ENCODE data around the gene RFX8.

The RFX8 gene

DNA sequence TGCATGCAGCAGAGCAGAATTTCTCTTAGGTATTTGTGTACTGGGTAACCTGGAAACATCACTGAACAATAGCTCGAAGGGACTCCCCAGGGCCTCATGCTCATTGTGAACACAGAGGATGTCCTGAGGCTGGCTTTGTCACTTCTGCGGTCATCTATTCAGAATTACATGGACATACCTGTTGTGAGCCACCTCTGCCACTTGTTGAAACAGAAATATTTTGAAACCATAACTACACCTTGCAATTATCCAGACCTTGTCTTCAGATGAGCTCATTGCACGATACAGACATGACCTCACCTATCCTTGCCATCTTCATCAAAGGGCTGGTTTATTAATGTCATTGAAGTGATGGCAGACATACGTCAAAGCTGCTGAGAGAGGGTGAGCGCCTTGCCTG lies 64.2 kb downstream of the RFX8 start:
- TF ChIP-seq, protein P1, sequence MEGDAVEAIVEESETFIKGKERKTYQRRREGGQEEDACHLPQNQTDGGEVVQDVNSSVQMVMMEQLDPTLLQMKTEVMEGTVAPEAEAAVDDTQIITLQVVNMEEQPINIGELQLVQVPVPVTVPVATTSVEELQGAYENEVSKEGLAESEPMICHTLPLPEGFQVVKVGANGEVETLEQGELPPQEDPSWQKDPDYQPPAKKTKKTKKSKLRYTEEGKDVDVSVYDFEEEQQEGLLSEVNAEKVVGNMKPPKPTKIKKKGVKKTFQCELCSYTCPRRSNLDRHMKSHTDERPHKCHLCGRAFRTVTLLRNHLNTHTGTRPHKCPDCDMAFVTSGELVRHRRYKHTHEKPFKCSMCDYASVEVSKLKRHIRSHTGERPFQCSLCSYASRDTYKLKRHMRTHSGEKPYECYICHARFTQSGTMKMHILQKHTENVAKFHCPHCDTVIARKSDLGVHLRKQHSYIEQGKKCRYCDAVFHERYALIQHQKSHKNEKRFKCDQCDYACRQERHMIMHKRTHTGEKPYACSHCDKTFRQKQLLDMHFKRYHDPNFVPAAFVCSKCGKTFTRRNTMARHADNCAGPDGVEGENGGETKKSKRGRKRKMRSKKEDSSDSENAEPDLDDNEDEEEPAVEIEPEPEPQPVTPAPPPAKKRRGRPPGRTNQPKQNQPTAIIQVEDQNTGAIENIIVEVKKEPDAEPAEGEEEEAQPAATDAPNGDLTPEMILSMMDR (IDR thresholded peaks at IDR 0.05; ENCODE audit: insufficient read depth, missing control alignments) = no peak
- FAIRE-seq (no peak), DNase-seq (ENCODE audit: insufficient read length, low spot score) (no peak)

DNA sequence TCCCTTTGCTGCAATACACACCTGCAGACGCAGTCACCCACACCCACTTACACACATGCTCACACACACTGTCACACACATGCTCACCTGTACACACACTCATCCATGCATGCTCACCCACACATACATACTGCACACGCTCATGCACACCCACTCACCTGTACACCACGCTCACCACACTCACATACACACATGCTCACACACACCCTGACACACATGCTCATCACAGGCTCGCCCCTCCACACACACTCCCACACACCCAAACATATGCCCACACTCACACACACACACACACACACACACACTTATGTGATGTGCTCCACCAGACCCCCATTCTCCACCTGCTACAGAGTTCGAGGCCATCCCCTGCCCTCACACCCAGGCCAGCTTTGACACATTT lies 64.8 kb downstream of the RFX8 start:
- DNase-seq (ENCODE audit: insufficient read length, low spot score) (no peak), FAIRE-seq (no peak)
- TF ChIP-seq, protein P1 (IDR thresholded peaks at IDR 0.05; ENCODE audit: insufficient read depth, missing control alignments) = no peak

DNA sequence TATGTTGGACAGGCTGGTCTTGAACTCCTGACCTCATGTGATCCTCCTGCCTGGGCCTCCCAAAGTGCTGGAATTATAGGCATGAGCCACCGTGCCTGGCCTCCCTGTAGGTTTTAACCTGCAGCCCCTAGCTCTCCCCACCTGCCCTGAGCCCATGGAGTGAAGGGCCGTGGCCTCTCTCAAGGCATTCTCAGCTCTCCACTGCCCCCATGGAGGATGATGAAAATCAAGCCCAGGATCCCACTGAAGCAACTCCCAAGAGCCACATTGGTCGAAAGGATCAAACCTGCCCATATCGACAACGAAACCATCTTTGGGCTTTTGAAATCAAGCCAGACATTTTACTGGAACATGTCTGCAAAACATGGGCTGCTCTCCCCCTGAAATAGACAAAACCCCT lies 65.2 kb downstream of the RFX8 start:
- no peak for FAIRE-seq
- TF ChIP-seq, protein P1 (IDR thresholded peaks at IDR 0.05; ENCODE audit: insufficient read depth, missing control alignments) = no peak
- no peak for DNase-seq (ENCODE audit: insufficient read length, low spot score)

DNA sequence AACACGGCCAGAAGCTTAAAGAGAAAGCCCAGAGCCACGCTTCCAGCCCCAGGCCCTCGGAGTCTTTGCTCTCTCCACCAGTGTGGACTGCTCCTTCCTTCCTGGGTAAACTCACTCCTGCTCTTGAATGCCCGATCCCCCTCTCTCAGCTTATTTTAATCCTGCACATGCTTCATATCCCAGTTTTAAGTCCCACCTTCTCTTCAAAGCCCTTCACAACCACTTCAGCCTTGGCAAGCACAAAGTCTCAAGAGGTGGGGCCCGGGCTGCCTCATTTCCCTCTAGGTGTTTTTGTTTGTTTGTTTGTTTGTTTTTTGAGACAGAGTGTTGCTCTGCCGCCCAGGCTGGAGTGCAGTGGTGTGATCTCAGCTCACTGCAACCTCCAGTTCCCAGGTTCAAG lies 66.0 kb downstream of the RFX8 start:
- no peak for DNase-seq (ENCODE audit: insufficient read length, low spot score)
- FAIRE-seq = no peak
- TF ChIP-seq, protein P1 (IDR thresholded peaks at IDR 0.05; ENCODE audit: insufficient read depth, missing control alignments) = no peak

DNA sequence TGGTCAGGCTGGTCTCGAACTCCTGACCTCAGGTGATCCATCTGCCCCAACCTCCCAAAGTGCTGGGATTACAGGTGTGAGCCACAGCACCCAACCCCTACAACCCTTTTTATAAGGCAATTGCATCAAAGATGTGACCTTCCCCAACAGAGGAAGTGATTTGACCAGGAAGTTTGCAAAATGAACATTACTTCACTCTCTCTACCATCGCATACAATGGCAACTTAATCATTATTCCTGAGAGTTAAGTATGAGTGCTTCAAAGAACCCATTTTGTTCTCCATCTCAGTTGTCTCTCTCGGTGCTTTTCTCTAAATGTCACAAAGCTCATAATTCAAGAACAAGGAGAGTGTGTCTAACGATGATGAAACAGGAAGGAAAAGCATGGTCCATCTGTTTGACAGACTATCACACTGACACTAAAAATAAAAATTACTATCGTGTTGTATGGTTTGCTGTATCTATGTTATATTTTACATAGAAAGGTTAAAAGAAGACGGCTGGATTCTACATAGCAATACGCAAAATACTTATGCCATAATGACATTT lies 69.5 kb downstream of the RFX8 start:
- DNase-seq (ENCODE audit: insufficient read length, low spot score) = no peak
- TF ChIP-seq, protein P1 (IDR thresholded peaks at IDR 0.05; ENCODE audit: insufficient read depth, missing control alignments) = no peak
- no peak for FAIRE-seq

DNA sequence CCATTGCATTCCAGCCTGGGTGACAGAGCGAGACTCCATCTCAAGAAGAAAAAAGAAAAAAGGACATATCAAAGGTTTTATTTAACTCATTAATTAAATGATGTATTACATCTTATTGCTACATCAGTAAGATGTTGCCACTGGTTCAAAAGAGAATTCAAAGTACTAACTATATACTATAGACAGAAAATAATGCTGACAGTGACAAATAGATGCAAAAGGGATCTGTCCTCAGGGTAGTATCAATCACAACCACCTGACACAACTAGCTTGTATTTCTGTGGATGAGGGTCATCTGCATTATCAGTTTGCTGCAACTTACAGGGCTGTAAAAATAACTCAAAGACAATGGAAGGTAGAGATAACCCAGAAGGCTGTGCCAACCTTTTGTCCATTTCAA lies 71.2 kb downstream of the RFX8 start:
- TF ChIP-seq, protein P1 (IDR thresholded peaks at IDR 0.05; ENCODE audit: insufficient read depth, missing control alignments) = no peak
- FAIRE-seq (no peak), DNase-seq (ENCODE audit: insufficient read length, low spot score) (no peak)

DNA sequence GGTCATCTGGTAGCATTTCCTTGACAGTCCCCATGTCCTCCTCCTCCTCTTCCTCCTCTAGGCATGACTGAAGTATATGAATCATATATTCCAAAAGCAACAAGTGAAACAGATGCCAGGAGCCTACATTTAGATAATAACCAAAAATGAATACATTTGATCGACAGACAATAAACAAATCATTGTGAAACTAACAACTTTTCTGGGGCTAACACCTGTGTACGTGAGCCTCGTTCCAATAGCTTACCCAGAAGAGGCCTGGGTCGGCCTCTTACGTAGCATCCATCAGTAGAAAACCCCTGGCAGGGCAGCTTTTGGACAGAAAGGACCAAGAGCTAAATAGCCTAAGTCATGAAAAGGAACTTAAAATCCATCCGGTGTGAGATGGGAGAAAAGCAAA lies 72.3 kb downstream of the RFX8 start:
- DNase-seq (ENCODE audit: insufficient read length, low spot score) (no peak), FAIRE-seq (no peak)
- TF ChIP-seq, protein P1 (IDR thresholded peaks at IDR 0.05; ENCODE audit: insufficient read depth, missing control alignments) = no peak

Measured in D721Med (cell line).